ENCODE data around the gene N4BP2. TPM values are rescaled to one million over a fixed set of nuclear protein-coding genes. Genes with fewer than 3 reads are reported as not detected.
A peak's percentile ranks its signal among the peaks of the same experiment; 100 is the strongest.

The N4BP2 gene
- total RNA-seq, 1 donor from 2014 or later: 6.2 TPM

DNA sequence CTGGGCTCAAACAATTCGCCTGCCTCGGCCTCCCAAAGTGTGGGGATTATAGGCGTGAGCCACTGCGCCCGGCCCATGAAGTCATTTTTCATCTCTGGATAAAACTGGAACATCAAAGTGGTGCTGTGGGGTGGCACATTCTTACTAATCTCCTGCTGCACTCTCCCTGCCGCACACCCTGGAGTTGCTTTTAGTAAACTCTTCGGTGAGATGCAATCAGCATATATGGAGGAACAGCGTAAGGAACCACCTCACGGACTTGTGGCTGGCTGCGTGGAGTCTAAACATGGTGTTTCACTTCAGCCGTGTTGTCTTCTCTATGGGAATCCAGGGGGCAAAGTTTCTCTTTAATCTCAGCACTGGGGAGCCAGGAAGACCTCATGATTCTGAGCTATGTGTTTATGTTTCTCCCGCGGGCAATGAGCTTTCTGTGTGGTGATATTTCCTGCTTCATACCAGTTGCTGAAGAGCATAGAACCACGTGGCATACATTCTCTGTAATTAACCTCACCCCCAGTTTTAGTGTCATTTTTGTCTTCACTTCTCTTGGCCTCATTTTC lies 138.0 kb downstream of the N4BP2 start:
- peak overlapping the region; percentile 97 for H3K4me3 Mint-ChIP-seq

DNA sequence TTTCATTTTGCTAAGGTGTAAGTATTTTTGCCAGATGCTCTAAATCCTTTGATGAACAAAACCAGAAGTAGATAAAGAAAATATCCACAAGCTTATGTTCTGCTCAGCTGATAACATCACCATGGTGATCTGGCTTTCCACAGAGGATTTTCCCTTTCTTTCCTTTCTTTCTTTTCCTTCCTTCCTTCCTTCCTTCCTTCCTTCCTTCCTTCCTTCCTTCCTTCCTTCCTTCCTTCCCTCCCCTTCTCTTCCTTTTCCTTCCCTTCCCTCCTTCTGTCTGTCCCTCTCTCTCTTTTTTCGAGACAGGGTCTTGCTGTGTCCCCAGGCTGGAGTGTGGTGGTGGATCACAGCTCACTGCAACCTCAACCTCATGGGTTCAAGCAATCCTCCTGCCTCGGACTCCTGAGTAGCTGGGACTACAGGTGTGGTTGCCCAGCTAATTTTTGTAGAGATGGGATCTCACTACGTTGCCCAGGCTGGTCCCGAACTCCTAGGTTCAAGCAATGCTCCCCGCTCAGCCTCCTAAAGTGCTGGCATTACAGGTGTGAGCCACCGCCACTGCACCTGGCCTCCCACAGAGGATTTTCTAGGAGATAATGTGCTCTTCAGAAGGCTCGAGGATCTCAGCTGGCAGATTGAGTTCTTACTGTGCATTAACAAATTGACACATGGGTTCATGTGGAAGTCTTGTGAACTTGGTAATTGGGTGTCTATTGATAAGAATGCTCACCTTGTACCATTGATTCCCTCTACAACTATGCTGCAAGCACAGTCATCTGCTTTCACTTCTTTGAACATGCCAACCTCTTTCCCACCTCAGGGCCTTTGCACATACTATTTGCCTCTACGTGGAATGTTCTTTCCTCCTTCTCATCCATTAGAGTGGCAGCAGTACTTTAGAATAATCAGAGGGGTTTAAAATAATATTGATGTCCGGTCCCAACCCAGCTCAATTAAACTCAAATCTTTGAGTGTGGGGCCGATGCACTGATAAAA lies 138.8 kb downstream of the N4BP2 start:
- Mint-ChIP-seq H3K27me3 (no peaks in the 10 kb centered on the region), H3K9me3 (no peaks in the 10 kb centered on the region), H3K36me3 (ENCODE audit: low read depth) (peaks cover 37% of the 10 kb centered on the region), H3K4me1 (peaks cover 69% of the 10 kb centered on the region), H3K4me3 (peak overlapping the region; percentile 97), H3K27ac (peak overlapping the region; percentile 95)
- ChIA-PET POLR2A (interaction anchor here (0.6 to 7.9 kb wide), 25 partner anchors 8 to 966 kb away, joined by 3 to 457 read pairs (median 6); no protein-coding TSS in a partner anchor), CTCF (interaction anchor here (1.3 to 4.0 kb wide), 6 partner anchors 10 to 139 kb away, joined by 3 to 25 read pairs (median 5); partner anchors contain the start of gene N4BP2)
- intact Hi-C loops (cut with micrococcal nuclease): loop anchor here (1.0 to 10.0 kb wide), 9 partner anchors 9 to 1528 kb away; partner anchors contain the start of genes N4BP2, SMIM14, TLR1 and TMEM156
- TF ChIP-seq, protein P1, sequence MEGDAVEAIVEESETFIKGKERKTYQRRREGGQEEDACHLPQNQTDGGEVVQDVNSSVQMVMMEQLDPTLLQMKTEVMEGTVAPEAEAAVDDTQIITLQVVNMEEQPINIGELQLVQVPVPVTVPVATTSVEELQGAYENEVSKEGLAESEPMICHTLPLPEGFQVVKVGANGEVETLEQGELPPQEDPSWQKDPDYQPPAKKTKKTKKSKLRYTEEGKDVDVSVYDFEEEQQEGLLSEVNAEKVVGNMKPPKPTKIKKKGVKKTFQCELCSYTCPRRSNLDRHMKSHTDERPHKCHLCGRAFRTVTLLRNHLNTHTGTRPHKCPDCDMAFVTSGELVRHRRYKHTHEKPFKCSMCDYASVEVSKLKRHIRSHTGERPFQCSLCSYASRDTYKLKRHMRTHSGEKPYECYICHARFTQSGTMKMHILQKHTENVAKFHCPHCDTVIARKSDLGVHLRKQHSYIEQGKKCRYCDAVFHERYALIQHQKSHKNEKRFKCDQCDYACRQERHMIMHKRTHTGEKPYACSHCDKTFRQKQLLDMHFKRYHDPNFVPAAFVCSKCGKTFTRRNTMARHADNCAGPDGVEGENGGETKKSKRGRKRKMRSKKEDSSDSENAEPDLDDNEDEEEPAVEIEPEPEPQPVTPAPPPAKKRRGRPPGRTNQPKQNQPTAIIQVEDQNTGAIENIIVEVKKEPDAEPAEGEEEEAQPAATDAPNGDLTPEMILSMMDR (IDR thresholded peaks at IDR 0.05): no peak
- ATAC-seq (ENCODE audit: low read depth) (no peak), DNase-seq (no peak)

More for the DNA sequence above, 138.0 kb downstream of the N4BP2 start:
- no peak for DNase-seq
- POLR2A ChIA-PET: interaction anchor here (0.7 to 7.9 kb wide), 11 partner anchors 8 to 113 kb away, joined by 3 to 457 read pairs (median 5); no protein-coding TSS in a partner anchor
- CTCF ChIA-PET: interaction anchor here (1.5 to 4.0 kb wide), 5 partner anchors 10 to 122 kb away, joined by 3 to 25 read pairs (median 6); no protein-coding TSS in a partner anchor
- ATAC-seq (ENCODE audit: low read depth): peak; percentile 6
- peak overlapping the region; percentile 95 for H3K27ac Mint-ChIP-seq
- peaks cover 29% of the 10 kb centered on the region for H3K36me3 Mint-ChIP-seq (ENCODE audit: low read depth)
- intact Hi-C loops (cut with micrococcal nuclease): loop anchor here (5.0 to 10.0 kb wide), 7 partner anchors 33 to 1527 kb away; partner anchors contain the start of genes SMIM14, TLR1, TMEM156 and UBE2K
- H3K9me3 Mint-ChIP-seq: no peaks in the 10 kb centered on the region
- H3K27me3 Mint-ChIP-seq: no peaks in the 10 kb centered on the region
- TF ChIP-seq, protein P1 (IDR thresholded peaks at IDR 0.05): no peak
- peaks cover 70% of the 10 kb centered on the region for H3K4me1 Mint-ChIP-seq

DNA sequence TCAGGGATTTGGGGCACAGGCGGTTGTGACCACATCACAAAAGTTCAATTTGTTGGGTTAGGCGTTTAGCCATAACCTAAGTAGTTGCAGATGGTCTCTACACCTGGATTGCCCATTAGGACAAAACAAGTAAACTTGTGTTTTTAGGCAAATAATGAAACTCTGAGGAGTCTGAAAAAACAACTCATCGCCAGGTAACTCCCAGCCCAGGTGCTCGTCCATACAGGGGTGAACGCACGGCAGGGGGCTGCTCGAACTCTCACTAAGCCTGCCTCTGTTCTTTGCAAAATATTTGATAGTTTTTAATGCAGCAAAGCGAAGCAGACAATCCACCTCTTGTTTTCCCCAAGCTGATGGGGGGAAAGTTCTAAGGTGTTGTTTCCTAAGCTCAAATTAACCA lies 139.6 kb downstream of the N4BP2 start:
- DNase-seq (no peak), ATAC-seq (ENCODE audit: low read depth) (no peak)
- Mint-ChIP-seq H3K4me3 (peak overlapping the region; percentile 97), H3K36me3 (ENCODE audit: low read depth) (peaks cover 45% of the 10 kb centered on the region), H3K9me3 (no peaks in the 10 kb centered on the region), H3K27ac (peak overlapping the region; percentile 95), H3K4me1 (peaks cover 69% of the 10 kb centered on the region), H3K27me3 (no peaks in the 10 kb centered on the region)
- TF ChIP-seq, protein P1 (IDR thresholded peaks at IDR 0.05): no peak
- ChIA-PET CTCF (interaction anchor here (0.9 to 4.0 kb wide), 6 partner anchors 11 to 140 kb away, joined by 3 to 25 read pairs (median 5); partner anchors contain the start of gene N4BP2), POLR2A (interaction anchor here (0.6 to 7.9 kb wide), 20 partner anchors 10 to 965 kb away, joined by 3 to 457 read pairs (median 8); no protein-coding TSS in a partner anchor)
- intact Hi-C loops (cut with micrococcal nuclease): loop anchor here (1.0 to 10.0 kb wide), 9 partner anchors 10 to 1529 kb away; partner anchors contain the start of genes N4BP2, SMIM14, TLR1 and TMEM156

DNA sequence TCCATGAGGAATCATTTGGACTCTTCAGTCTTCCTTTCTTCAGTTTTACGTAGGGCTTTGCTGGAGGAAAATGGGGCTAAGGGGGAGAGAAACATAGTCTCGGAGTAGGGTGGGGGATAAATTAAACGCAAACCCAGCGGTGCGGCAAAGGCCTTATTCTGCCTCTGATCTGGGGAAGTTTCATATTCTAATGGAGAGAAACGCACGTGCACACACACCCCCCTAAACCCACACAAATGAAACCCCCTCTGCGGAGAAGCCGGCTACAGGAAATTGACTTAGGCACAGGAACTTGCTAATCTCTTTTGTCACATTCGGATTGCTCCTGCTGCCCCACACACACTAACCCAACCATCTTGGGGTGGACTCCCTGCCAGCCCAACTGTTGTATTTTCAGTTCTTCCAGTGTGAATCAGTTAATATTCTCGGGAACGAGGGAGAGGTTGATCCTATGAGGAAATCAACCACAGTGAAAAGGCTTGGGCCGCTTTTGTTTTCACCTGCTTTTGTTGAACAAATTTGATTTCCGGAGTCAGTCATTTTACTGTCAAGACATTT lies 140.2 kb downstream of the N4BP2 start, which contains the start of gene RHOH:
Gene RHOH (plus strand): TSS at position 308 of the 558 bp plus-strand sequence. CDS start 46,356 bp downstream, outside the sequence.
- ChIA-PET POLR2A (interaction anchor here (0.6 to 7.9 kb wide), 24 partner anchors 10 to 604 kb away, joined by 3 to 457 read pairs (median 8); partner anchors contain the start of gene N4BP2), CTCF (interaction anchor here (0.6 to 4.0 kb wide), 7 partner anchors 12 to 140 kb away, joined by 3 to 25 read pairs (median 6); partner anchors contain the start of gene N4BP2)
- peak within 1 kb of the TSS; percentile 95 for H3K27ac Mint-ChIP-seq
- H3K9me3 Mint-ChIP-seq: no peaks in the 10 kb centered on the region
- H3K4me3 Mint-ChIP-seq: peak within 1 kb of the TSS; percentile 97
- H3K36me3 Mint-ChIP-seq (ENCODE audit: low read depth): peaks cover 50% of the 10 kb centered on the region
- peaks cover 68% of the 10 kb centered on the region for H3K4me1 Mint-ChIP-seq
- intact Hi-C loops (cut with micrococcal nuclease): loop anchor here (1.0 to 10.0 kb wide), 12 partner anchors 8 to 1530 kb away; partner anchors contain the start of genes N4BP2, SMIM14, TLR1 and TMEM156
- no peaks in the 10 kb centered on the region for H3K27me3 Mint-ChIP-seq
- ATAC-seq (ENCODE audit: low read depth) (peak; percentile 54), DNase-seq (peak; percentile 55)
- TF ChIP-seq, protein P1 (IDR thresholded peaks at IDR 0.05): no peak
